SK-N-SH (cell line): Measurements from ENCODE around the gene INPP5A. TPM values are rescaled to one million over a fixed set of nuclear protein-coding genes. Genes with fewer than 3 reads are reported as not detected.

Source experiments
- CTCF ChIA-PET: fragments of 300-600, 350-600 bp; formaldehyde crosslinking; extraction: SDS; loops from one replicate; lab custom pipeline; 2021; lab: Yijun Ruan, JAX
- POLR2A ChIA-PET: fragments of 350-600 bp; sonication (Branson Sonifier 250); formaldehyde crosslinking; extraction: SDS; loops from one replicate; lab custom pipeline; 2020; ENCODE audit warnings: antibody characterized with exemption, inconsistent platforms; lab: Yijun Ruan, JAX
- DNase-seq: peaks from one replicate; pipeline ENCODE4 v3.0.0; 2012
- H2AFZ ChIP-seq: fragments of 200-600 bp; sonication (generic); 2 replicates; pipeline ENCODE4 v1.8.1; 2016; ENCODE audit warnings: antibody characterized with exemption, mild to moderate bottlenecking, low read depth
- H3F3A ChIP-seq: fragments of 200-600 bp; sonication (generic); replicated peaks from 2 replicates; pipeline ENCODE3; 2016; ENCODE audit warnings: antibody characterized with exemption, mild to moderate bottlenecking; ENCODE audit not compliant: insufficient read depth
- H3K27ac ChIP-seq, 2 experiments: fragments of 200-500 bp in 1 of 2; fragments of 200-600 bp in 1 of 2; sonication (Bioruptor generic) in 1 of 2; sonication (generic), shearing (Covaris generic) in 1 of 2; 2 replicates each; pipeline versions ENCODE4 v1.5.1 to v1.6.1; 2014 to 2016; ENCODE audit warnings: low read depth in 2 of 2, inconsistent platforms in 1 of 2, low read length in 1 of 2, mild to moderate bottlenecking in 1 of 2, mixed read lengths in 1 of 2
- H3K27me3 ChIP-seq: fragments of 200-600 bp; sonication (generic), shearing (Covaris generic); 2 replicates; pipeline ENCODE4 v1.6.1; 2016; ENCODE audit warnings: mixed run types; ENCODE audit not compliant: insufficient read depth
- H3K36me3 ChIP-seq, 2 experiments: fragments of 200-500 bp in 1 of 2; fragments of 200-600 bp in 1 of 2; sonication (Bioruptor generic) in 1 of 2; sonication (generic) in 1 of 2; replicated peaks in 1 of 2; 2 replicates each; pipeline versions ENCODE3 to v1.5.1; 2014 to 2016; ENCODE audit warnings: low read length in 1 of 2, mild to moderate bottlenecking in 1 of 2; ENCODE audit not compliant: insufficient read depth in 2 of 2, control insufficient read depth in 1 of 2
- H3K4me1 ChIP-seq, 2 experiments: fragments of 200-500 bp in 1 of 2; fragments of 200-600 bp in 1 of 2; sonication (Bioruptor generic) in 1 of 2; sonication (generic), shearing (Covaris generic) in 1 of 2; 2 replicates each; pipeline versions ENCODE4 v1.5.1 to v1.6.1; 2014 to 2016; ENCODE audit warnings: low read depth in 1 of 2, low read length in 1 of 2, mixed run types in 1 of 2; ENCODE audit not compliant: insufficient read depth in 2 of 2, control insufficient read depth in 1 of 2
- H3K4me2 ChIP-seq: fragments of 200-600 bp; sonication (generic), shearing (Covaris generic); 2 replicates; pipeline ENCODE4 v1.6.1; 2017; ENCODE audit warnings: mixed run types
- H3K4me3 ChIP-seq, 2 experiments: fragments of 200-500 bp in 1 of 2; fragments of 200-600 bp in 1 of 2; sonication (Bioruptor generic) in 1 of 2; sonication (generic), shearing (Covaris generic) in 1 of 2; 2 replicates each; pipeline versions ENCODE4 v1.5.1 to v1.8.1; 2014 to 2016; ENCODE audit warnings: low read depth in 2 of 2, inconsistent platforms in 1 of 2, low read length in 1 of 2, mild to moderate bottlenecking in 1 of 2, mixed read lengths in 1 of 2, moderate library complexity in 1 of 2
- H3K79me2 ChIP-seq: fragments of 200-600 bp; sonication (generic); 2 replicates; pipeline ENCODE4 v1.8.1; 2017; ENCODE audit warnings: mild to moderate bottlenecking; ENCODE audit not compliant: insufficient read depth
- H3K9ac ChIP-seq: fragments of 200-600 bp; sonication (generic); 2 replicates; pipeline ENCODE4 v1.6.1; 2017; ENCODE audit warnings: mixed run types
- H3K9me2 ChIP-seq: fragments of 200-600 bp; sonication (generic); 2 replicates; pipeline ENCODE4 v1.6.1; 2017; ENCODE audit warnings: mixed run types
- H3K9me3 ChIP-seq: fragments of 200-600 bp; sonication (generic); 2 replicates; pipeline ENCODE4 v1.6.1; 2017; ENCODE audit warnings: mixed run types, mild to moderate bottlenecking, moderate library complexity
- H4K20me1 ChIP-seq: fragments of 200-600 bp; sonication (generic); 2 replicates; pipeline ENCODE4 v1.6.1; 2017; ENCODE audit warnings: mild to moderate bottlenecking, mixed run types; ENCODE audit not compliant: insufficient read depth
- CHD2 ChIP-seq: fragments of 150-350 bp; IDR thresholded peaks from 2 replicates; pipeline ENCODE4 v1.6.1; 2018; ENCODE audit warnings: low read length; ENCODE audit not compliant: partially characterized antibody
- CTCF ChIP-seq: fragments of 200-600 bp; sonication (generic); IDR thresholded peaks from 2 replicates; pipeline ENCODE4 v1.6.1; 2017; ENCODE audit warnings: antibody characterized with exemption, mild to moderate bottlenecking, moderate library complexity
- EZH2phosphoT487 ChIP-seq: fragments of 200-600 bp; sonication (generic); IDR thresholded peaks from 2 replicates; pipeline ENCODE4 v1.6.1; 2017; ENCODE audit warnings: low read depth, mixed run types, mild to moderate bottlenecking, antibody characterized with exemption, moderate library complexity, borderline replicate concordance
- GABPA ChIP-seq: IDR thresholded peaks from 2 replicates; pipeline ENCODE4 v1.4.0; 2012; ENCODE audit warnings: low read depth, mild to moderate bottlenecking
- GATA2 ChIP-seq: sonication (generic); formaldehyde crosslinking; IDR thresholded peaks from 2 replicates; pipeline ENCODE4 v1.5.0; 2020; ENCODE audit warnings: mild to moderate bottlenecking, missing genetic modification reagents
- IRF3 ChIP-seq: fragments of 150-350 bp; IDR thresholded peaks from 2 replicates; pipeline ENCODE4 v1.6.1; 2016; ENCODE audit warnings: mild to moderate bottlenecking, low read depth, low read length
- JUND ChIP-seq: IDR thresholded peaks from 2 replicates; pipeline ENCODE4 v1.4.0; 2012
- MAX ChIP-seq: IDR thresholded peaks from 2 replicates; pipeline ENCODE4 v1.4.0; 2012; ENCODE audit warnings: low read depth
- MXI1 ChIP-seq: IDR thresholded peaks from 2 replicates; pipeline ENCODE4 v1.6.1; 2012; ENCODE audit warnings: mild to moderate bottlenecking, low read depth, low read length, improper control_type of control experiment
- NFIC ChIP-seq: IDR thresholded peaks from 2 replicates; pipeline ENCODE4 v1.4.0; 2012; ENCODE audit warnings: borderline replicate concordance
- PBX3 ChIP-seq: IDR thresholded peaks from 2 replicates; pipeline ENCODE4; 2012
- RAD21 ChIP-seq: IDR thresholded peaks from 2 replicates; pipeline ENCODE4 v1.6.1; 2012; ENCODE audit warnings: mild to moderate bottlenecking, low read length
- RCOR1 ChIP-seq: fragments of 150-350 bp; IDR thresholded peaks from 2 replicates; pipeline ENCODE4 v1.6.1; 2017; ENCODE audit warnings: antibody characterized with exemption, low read length
- RFX5 ChIP-seq: IDR thresholded peaks from 2 replicates; pipeline ENCODE4 v1.6.1; 2012; ENCODE audit warnings: mild to moderate bottlenecking, improper control_type of control experiment, low read length
- TCF12 ChIP-seq: IDR thresholded peaks from 2 replicates; pipeline ENCODE4 v1.4.0; 2012
- TEAD4 ChIP-seq: IDR thresholded peaks from 2 replicates; pipeline ENCODE4 v1.4.0; 2012; ENCODE audit warnings: mild to moderate bottlenecking, borderline replicate concordance; ENCODE audit not compliant: insufficient read depth
- USF1 ChIP-seq: IDR thresholded peaks from 2 replicates; pipeline ENCODE4 v1.4.0; 2012; ENCODE audit warnings: low read depth, borderline replicate concordance
- USF2 ChIP-seq: fragments of 150-350 bp; IDR thresholded peaks from 2 replicates; pipeline ENCODE4 v1.6.1; 2017; ENCODE audit warnings: antibody characterized with exemption, low read length, low read depth, borderline replicate concordance
- WGBS: methylation state at CpG from one replicate; pipeline ENCODE4 v1.1.6; 2017; ENCODE audit warnings: low lambda C conversion rate; 5-methylcytosine and 5-hydroxymethylcytosine counted together
- polyA plus RNA-seq, 3 experiments: library from polyadenylated mRNA; depleted of rRNA; stranded (reverse); fragments of >200 nt; gene quantifications; 2 replicates each; pipeline ENCODE4 v1.2.3, GENCODE V29; 2012

Gene INPP5A
- polyA plus RNA-seq, 1 of the 3 experiments (the other 2 are of a cell fraction), result 12.0 TPM

- no peak overlapping the region for H3K4me3 ChIP-seq
- POLR2A ChIA-PET, result no interaction called here
- CTCF ChIA-PET, result interaction anchor here (1.3 to 1.8 kb wide), 3 partner anchors 9 to 465 kb away, joined by 3 to 4 read pairs (median 4); no protein-coding TSS in a partner anchor
- no peaks in the 10 kb centered on the region for H3K9me3 ChIP-seq
- H3F3A ChIP-seq, result no peaks in the 10 kb centered on the region
- H3K9ac ChIP-seq, result no peak overlapping the region
- no peak for TF ChIP-seq GABPA
- TF ChIP-seq MXI1, result no peak
- H4K20me1 ChIP-seq, result peaks cover 5% of the 10 kb centered on the region; the same call in 1 of the 2 replicates
- no peaks in the 10 kb centered on the region for H3K27me3 ChIP-seq
- no peaks in the 10 kb centered on the region for H3K9me2 ChIP-seq
- H2AFZ ChIP-seq, result no peak overlapping the region
- WGBS, result 97% methylated on average over 25 of the region's 35 CpGs
- H3K4me2 ChIP-seq, result no peak overlapping the region
- H3K36me3 ChIP-seq, result peaks cover 0 to 4% of the 10 kb centered on the region in 2 experiments
- no peaks in the 10 kb centered on the region for H3K79me2 ChIP-seq
- DNase-seq, result no peak
- no peak overlapping the region for H3K27ac ChIP-seq
- H3K4me1 ChIP-seq, result peaks cover 0 to 28% of the 10 kb centered on the region in 2 experiments; a peak in 1 of 4 replicates
These were observed 121.9 kb downstream of the INPP5A start for GRCh38 chr10:132659206-132660091.

GRCh38 chr10:132660385-132660784 is 122.8 kb downstream of the INPP5A start:
- DNase-seq, result no peak
- Histone ChIP-seq H3K79me2 (no peaks in the 10 kb centered on the region), H3K4me3 (no peak overlapping the region), H3K9ac (no peak overlapping the region), H2AFZ (no peak overlapping the region), H3F3A (no peaks in the 10 kb centered on the region), H3K9me3 (no peaks in the 10 kb centered on the region), H3K9me2 (no peaks in the 10 kb centered on the region), H3K4me1 (peaks cover 0 to 20% of the 10 kb centered on the region in 2 experiments; a peak in 1 of 4 replicates), H3K27me3 (no peaks in the 10 kb centered on the region), H3K4me2 (no peak overlapping the region)
- ChIA-PET POLR2A (no interaction called here), CTCF (interaction anchor here (1.8 kb wide), 1 partner anchor 244 kb away, joined by 4 read pairs; no protein-coding TSS in a partner anchor)
- TF ChIP-seq USF2, result no peak
- TF ChIP-seq MXI1, result no peak
- no peak for TF ChIP-seq GATA2 (CRISPR knock-in tag)
- no peak for TF ChIP-seq NFIC
- TF ChIP-seq TEAD4, result no peak
- TF ChIP-seq MAX, result no peak
- TF ChIP-seq TCF12, result no peak
- TF ChIP-seq GABPA, result no peak
- no peak for TF ChIP-seq EZH2phosphoT487
- no peak for TF ChIP-seq RCOR1
- TF ChIP-seq CTCF, result no peak
- TF ChIP-seq RFX5, result no peak
- no peak for TF ChIP-seq IRF3
- no peak for TF ChIP-seq JUND
- TF ChIP-seq PBX3, result no peak
- TF ChIP-seq RAD21, result no peak
- TF ChIP-seq USF1, result no peak
- TF ChIP-seq CHD2, result no peak
- TF ChIP-seq, all 33 proteins: peak for 0
- Histone ChIP-seq H3K27ac (no peak overlapping the region), H3K36me3 (peaks cover 0 to 2% of the 10 kb centered on the region in 2 experiments), H4K20me1 (no peaks in the 10 kb centered on the region)
- 96% methylated on average over 3 of the region's 3 CpGs for WGBS
